A549 (cell line): ENCODE results near the gene CKLF. TPM values are rescaled to one million over a fixed set of nuclear protein-coding genes. Genes with fewer than 3 reads are reported as not detected.

Experiments
- ATAC-seq, 2 experiments: fragments of 200-7000 bp in 1 of 2; fragments of >200 bp in 1 of 2; cut with Nextera tagmentation in 1 of 2; cut with Tn5 transposase in 1 of 2; 3 replicates each; pipeline versions ENCODE4 v1.8.0 to v1.9.1; 2018 to 2020; ENCODE audit warnings: mild to moderate bottlenecking in 1 of 2, moderate library complexity in 1 of 2
- CTCF ChIA-PET: fragments of 300-600 bp; sonication (Branson Sonifier 250); formaldehyde crosslinking; extraction: SDS; loops from one replicate; lab custom pipeline; 2021; ENCODE audit warnings: antibody characterized with exemption, inconsistent platforms; lab: Yijun Ruan, JAX
- POLR2A ChIA-PET: fragments of 350-600 bp; formaldehyde crosslinking; extraction: SDS; loops from one replicate; lab custom pipeline; 2021; ENCODE audit warnings: antibody characterized with exemption, inconsistent platforms; lab: Yijun Ruan, JAX
- DNase-seq, 2 experiments: peaks; one replicate each; pipeline versions ENCODE4 v3.0.0 to v3.0.0-alpha.2; 2011 to 2016; ENCODE audit warnings: low read depth in 1 of 2, low spot score in 1 of 2
- FAIRE-seq: peaks from 2 replicates; lab custom pipeline; 2011; peaks lifted over from hg19 to GRCh38; lab: Jason Lieb, UNC
- H3K27ac ChIP-seq, 2 experiments: fragments of >200 bp; sonication (Bioruptor Twin); formaldehyde crosslinking; 3 replicates each; pipeline ENCODE4 v1.5.1; 2016 to 2017
- H3K4me1 ChIP-seq: fragments of >200 bp; sonication (Bioruptor Twin); formaldehyde crosslinking; 3 replicates; pipeline ENCODE4 v1.6.1; 2016
- H3K4me2 ChIP-seq: fragments of >200 bp; sonication (Bioruptor Twin); formaldehyde crosslinking; 3 replicates; pipeline ENCODE4 v1.6.1; 2016
- H3K4me3 ChIP-seq: fragments of >200 bp; sonication (Bioruptor Twin); formaldehyde crosslinking; 3 replicates; pipeline ENCODE4 v1.5.1; 2016
- H3K9me3 ChIP-seq: fragments of >200 bp; sonication (Bioruptor Twin); formaldehyde crosslinking; 3 replicates; pipeline ENCODE4 v1.6.1; 2016
- BCL3 ChIP-seq: fragments of >200 bp; sonication (Bioruptor Twin); formaldehyde crosslinking; IDR thresholded peaks from 3 replicates; pipeline ENCODE4 v1.6.1; 2016
- CEBPB ChIP-seq, 2 experiments: fragments of >200 bp in 1 of 2; sonication (Bioruptor Twin) in 1 of 2; formaldehyde crosslinking in 1 of 2; IDR thresholded peaks; 2 replicates each; pipeline ENCODE4 v1.6.1; 2012 to 2016
- CHD4 ChIP-seq: fragments of 200-600 bp; sonication (generic); IDR thresholded peaks from 2 replicates; pipeline ENCODE4 v1.6.1; 2016; ENCODE audit warnings: antibody characterized with exemption, mild to moderate bottlenecking, borderline replicate concordance
- ESRRA ChIP-seq: fragments of 150-350 bp; IDR thresholded peaks from 2 replicates; pipeline ENCODE4 v1.6.1; 2014; ENCODE audit warnings: mild to moderate bottlenecking, low read length, borderline replicate concordance
- FOSB ChIP-seq: fragments of 250-450 bp; sonication (Bioruptor Pico); IDR thresholded peaks from 2 replicates; pipeline ENCODE4 v1.5.0; 2020; ENCODE audit warnings: mild to moderate bottlenecking, moderate library complexity
- FOSL2 ChIP-seq, 2 experiments: fragments of 450-650 bp in 1 of 2; fragments of >200 bp in 1 of 2; sonication (Bioruptor Twin) in 1 of 2; formaldehyde crosslinking; IDR thresholded peaks; 2 replicates each; pipeline versions ENCODE4 v1.5.0 to v1.6.1; 2016 to 2020; ENCODE audit warnings: mild to moderate bottlenecking in 1 of 2, moderate library complexity in 1 of 2
- HEYL ChIP-seq: fragments of 250-450 bp; sonication (Bioruptor Pico); IDR thresholded peaks from 2 replicates; pipeline ENCODE4 v1.8.0; 2021; ENCODE audit warnings: mild to moderate bottlenecking, moderate library complexity
- HOXA7 ChIP-seq: fragments of 250-450 bp; sonication (Bioruptor Pico); IDR thresholded peaks from 2 replicates; pipeline ENCODE4 v1.5.0; 2020; ENCODE audit warnings: mild to moderate bottlenecking, moderate library complexity
- HOXB13 ChIP-seq: fragments of 250-450 bp; sonication (Bioruptor Pico); IDR thresholded peaks from 2 replicates; pipeline ENCODE4 v1.5.0; 2020; ENCODE audit warnings: low read depth, mild to moderate bottlenecking, moderate library complexity
- JUNB ChIP-seq: fragments of >200 bp; sonication (Bioruptor Twin); formaldehyde crosslinking; IDR thresholded peaks from 2 replicates; pipeline ENCODE4 v1.6.1; 2016
- MAFK ChIP-seq: fragments of 450-650 bp; IDR thresholded peaks from 2 replicates; pipeline ENCODE4 v1.6.1; 2014; ENCODE audit not compliant: partially characterized antibody
- NPAS2 ChIP-seq: fragments of 250-450 bp; sonication (Bioruptor Pico); IDR thresholded peaks from 2 replicates; pipeline ENCODE4 v1.8.0; 2022; ENCODE audit warnings: mild to moderate bottlenecking, moderate library complexity, borderline replicate concordance
- NR3C1 ChIP-seq: fragments of >200 bp; sonication (Bioruptor Twin); formaldehyde crosslinking; IDR thresholded peaks from 3 replicates; pipeline ENCODE4 v1.6.1; 2017
- POLR2AphosphoS2 ChIP-seq: conservative IDR thresholded peaks from 2 replicates; pipeline ENCODE4 v1.6.1; 2012; ENCODE audit warnings: low read length, improper control_type of control experiment, inconsistent platforms
- RAD21 ChIP-seq, 2 experiments: fragments of >200 bp in 1 of 2; sonication (Bioruptor Twin) in 1 of 2; formaldehyde crosslinking in 1 of 2; IDR thresholded peaks in 1 of 2; conservative IDR thresholded peaks in 1 of 2; 2 replicates in 1 of 2; 3 replicates in 1 of 2; pipeline ENCODE4 v1.6.1; 2012 to 2018; ENCODE audit warnings: inconsistent platforms in 1 of 2
- RARB ChIP-seq: fragments of 250-450 bp; sonication (Bioruptor Pico); IDR thresholded peaks from 2 replicates; pipeline ENCODE4 v1.8.0; 2021; ENCODE audit warnings: mild to moderate bottlenecking, moderate library complexity
- RCOR1 ChIP-seq: fragments of 150-350 bp; IDR thresholded peaks from 2 replicates; pipeline ENCODE4 v1.6.1; 2014; ENCODE audit warnings: antibody characterized with exemption, low read length, low read depth
- RNF2 ChIP-seq: fragments of 200-600 bp; sonication (generic); IDR thresholded peaks from 2 replicates; pipeline ENCODE4 v1.6.1; 2016; ENCODE audit warnings: low read depth, mild to moderate bottlenecking, antibody characterized with exemption, moderate library complexity, borderline replicate concordance
- SMC3 ChIP-seq: fragments of >200 bp; sonication (Bioruptor Twin); formaldehyde crosslinking; IDR thresholded peaks from 3 replicates; pipeline ENCODE4 v1.6.1; 2018; ENCODE audit warnings: inconsistent platforms
- SREBF2 ChIP-seq: fragments of 450-650 bp; IDR thresholded peaks from 2 replicates; pipeline ENCODE4 v1.6.1; 2014; ENCODE audit warnings: mild to moderate bottlenecking, moderate library complexity
- TFCP2L1 ChIP-seq: fragments of 250-450 bp; sonication (Bioruptor Pico); IDR thresholded peaks from 2 replicates; pipeline ENCODE4 v1.5.0; 2021; ENCODE audit warnings: mild to moderate bottlenecking
- TP53 ChIP-seq: fragments of 250-450 bp; sonication (Bioruptor Pico); IDR thresholded peaks from 2 replicates; pipeline ENCODE4 v1.5.0; 2021; ENCODE audit warnings: mild to moderate bottlenecking, moderate library complexity
- ZC3H11A ChIP-seq: fragments of 450-650 bp; IDR thresholded peaks from 2 replicates; pipeline ENCODE4 v1.6.1; 2014; ENCODE audit warnings: antibody characterized with exemption, mild to moderate bottlenecking
- ZFP36 ChIP-seq: fragments of 450-650 bp; IDR thresholded peaks from 2 replicates; pipeline ENCODE4 v1.6.1; 2014; ENCODE audit warnings: borderline replicate concordance; ENCODE audit not compliant: partially characterized antibody
- ZSCAN20 ChIP-seq: fragments of 250-450 bp; sonication (Bioruptor Pico); IDR thresholded peaks from 2 replicates; pipeline ENCODE4 v1.8.0; 2022; ENCODE audit warnings: mild to moderate bottlenecking, moderate library complexity
- WGBS: methylation state at CpG from one replicate; pipeline ENCODE4 v1.1.6; 2017; ENCODE audit errors: missing lambda C conversion rate; 5-methylcytosine and 5-hydroxymethylcytosine counted together
- polyA plus RNA-seq, 4 experiments: library from polyadenylated mRNA; depleted of rRNA in 3 of 4; stranded (reverse); fragments of >200 nt; fragmentation: RNase III in 1 of 4; extraction: RNeasy Plus Mini Kit Qiagen cat#74134 plus additional on column Dnase treatment in 1 of 4; gene quantifications; 2 replicates in 3 of 4; 3 replicates in 1 of 4; pipeline ENCODE4 v1.2.3, GENCODE V29; 2011 to 2017
- TF ChIP-seq, protein P1 (sequence below): fragments of 250-450 bp; sonication (Bioruptor Pico); IDR thresholded peaks from 2 replicates; pipeline ENCODE4 v1.5.0; 2021; ENCODE audit warnings: mild to moderate bottlenecking, moderate library complexity, borderline replicate concordance
- TF ChIP-seq, protein P2 (sequence below): fragments of >200 bp; sonication (Bioruptor Twin); formaldehyde crosslinking; IDR thresholded peaks from 2 replicates; pipeline ENCODE4 v1.6.1; 2016
- TF ChIP-seq, protein P3 (sequence below): fragments of 150-350 bp; IDR thresholded peaks from 2 replicates; pipeline ENCODE4 v1.6.1; 2014; ENCODE audit warnings: low read depth, mild to moderate bottlenecking, low read length
- TF ChIP-seq, protein P4 (sequence below): fragments of >200 bp; sonication (Bioruptor Twin); formaldehyde crosslinking; IDR thresholded peaks from 3 replicates; pipeline ENCODE4 v1.5.1; 2016

The CKLF gene
- polyA plus RNA-seq, 2 of the 4 experiments (the other 2 are of a cell fraction), result 85.1 to 87.0 TPM

DNA sequence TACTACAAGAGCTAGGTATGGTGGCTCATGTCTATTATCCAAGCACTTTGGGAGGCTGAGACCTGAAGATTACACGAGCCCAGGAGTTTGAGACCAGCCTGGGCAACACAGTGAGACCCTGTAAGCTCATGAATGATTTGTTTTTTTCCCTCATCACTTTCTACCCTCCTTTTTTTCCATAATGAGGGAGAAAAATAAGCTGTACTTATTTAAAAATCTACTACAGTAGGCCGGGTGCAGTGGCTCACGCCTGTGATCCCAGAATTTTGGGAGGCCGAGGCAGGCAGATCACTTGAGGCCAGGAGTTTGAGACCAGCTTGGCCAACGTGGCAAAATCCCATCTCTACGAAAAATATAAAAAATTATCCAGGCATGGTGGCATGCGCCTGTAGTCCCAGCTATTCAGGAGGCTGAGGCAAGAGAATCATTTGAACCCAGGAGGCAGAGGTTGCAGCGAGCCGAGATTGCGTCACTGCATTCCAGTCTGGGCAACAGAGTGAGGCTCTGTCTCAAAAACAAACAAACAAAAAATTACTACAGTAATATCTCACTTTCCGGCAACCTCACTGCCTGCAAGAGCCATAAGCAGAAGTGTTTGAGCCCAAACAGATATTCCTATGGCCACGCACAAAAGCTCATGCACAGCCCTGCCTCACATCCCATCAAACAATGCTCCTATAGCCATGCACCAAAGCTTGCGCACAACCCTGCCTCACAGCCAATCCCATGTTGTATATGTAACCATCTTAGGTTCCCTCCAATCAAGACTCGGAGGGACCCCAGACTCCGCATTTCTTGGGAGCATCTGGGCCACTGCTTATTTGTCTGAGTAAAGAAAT is 39.9 kb upstream of the CKLF start (continued):
- TF ChIP-seq RAD21 (conservative IDR thresholded peaks at IDR 0.05 in 1 of 2, IDR thresholded peaks at IDR 0.05 in 1 of 2), result 0 out of 5 replicates have a peak, but pooled peaks of 1 of the 2 experiments have one; percentile 13
- no peak for TF ChIP-seq RARB (CRISPR knock-in tag)
- TF ChIP-seq, protein P1, sequence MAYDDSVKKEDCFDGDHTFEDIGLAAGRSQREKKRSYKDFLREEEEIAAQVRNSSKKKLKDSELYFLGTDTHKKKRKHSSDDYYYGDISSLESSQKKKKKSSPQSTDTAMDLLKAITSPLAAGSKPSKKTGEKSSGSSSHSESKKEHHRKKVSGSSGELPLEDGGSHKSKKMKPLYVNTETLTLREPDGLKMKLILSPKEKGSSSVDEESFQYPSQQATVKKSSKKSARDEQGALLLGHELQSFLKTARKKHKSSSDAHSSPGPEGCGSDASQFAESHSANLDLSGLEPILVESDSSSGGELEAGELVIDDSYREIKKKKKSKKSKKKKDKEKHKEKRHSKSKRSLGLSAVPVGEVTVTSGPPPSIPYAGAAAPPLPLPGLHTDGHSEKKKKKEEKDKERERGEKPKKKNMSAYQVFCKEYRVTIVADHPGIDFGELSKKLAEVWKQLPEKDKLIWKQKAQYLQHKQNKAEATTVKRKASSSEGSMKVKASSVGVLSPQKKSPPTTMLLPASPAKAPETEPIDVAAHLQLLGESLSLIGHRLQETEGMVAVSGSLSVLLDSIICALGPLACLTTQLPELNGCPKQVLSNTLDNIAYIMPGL (CRISPR knock-in tag), result no peak
- TF ChIP-seq CEBPB (IDR thresholded peaks at IDR 0.05), result peak; percentile 92 to 98
- TF ChIP-seq, protein P2, sequence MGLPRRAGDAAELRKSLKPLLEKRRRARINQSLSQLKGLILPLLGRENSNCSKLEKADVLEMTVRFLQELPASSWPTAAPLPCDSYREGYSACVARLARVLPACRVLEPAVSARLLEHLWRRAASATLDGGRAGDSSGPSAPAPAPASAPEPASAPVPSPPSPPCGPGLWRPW, result peak; percentile 73
- no peak for TF ChIP-seq ESRRA
- TF ChIP-seq, all 56 proteins: peak for 9

DNA sequence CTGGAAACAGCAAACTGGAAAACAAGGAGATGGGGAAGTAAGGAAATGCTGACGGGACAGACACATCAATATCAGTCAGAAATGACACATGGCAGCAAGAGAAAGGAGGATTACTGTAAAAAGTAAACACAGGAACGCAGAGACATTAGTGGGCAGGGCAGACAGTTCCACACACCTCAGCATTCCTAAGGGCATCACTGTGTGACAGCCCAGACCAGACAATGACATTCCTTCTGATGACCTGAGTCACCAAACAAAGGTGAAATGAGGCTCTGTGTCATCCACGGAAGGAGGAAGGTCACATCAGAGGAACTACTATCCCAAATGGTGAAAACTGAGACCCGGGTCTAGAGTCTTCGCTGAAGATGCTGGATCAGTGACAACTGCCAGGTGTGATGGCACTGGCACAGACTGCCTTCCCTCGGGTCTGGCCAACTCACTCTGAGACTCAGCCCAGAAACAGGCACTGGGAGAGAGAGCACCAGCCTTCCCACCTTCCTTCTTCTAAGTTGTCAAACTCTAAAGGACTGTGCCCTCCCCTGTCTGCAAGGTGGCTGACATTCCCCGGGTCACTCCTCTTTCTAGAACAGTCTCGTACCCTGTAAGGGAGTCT is 39.2 kb upstream of the CKLF start:
- Histone ChIP-seq H3K27ac (peak overlapping the region; percentile 95 to 97), H3K4me2 (peak overlapping the region; percentile 86), H3K4me1 (peaks cover 89% of the 10 kb centered on the region), H3K4me3 (no peak overlapping the region), H3K9me3 (no peaks in the 10 kb centered on the region)
- POLR2A ChIA-PET, result interaction anchor here (1.4 kb wide), 1 partner anchor 9 kb away, joined by 4 read pairs; no protein-coding TSS in a partner anchor
- WGBS, result 20% methylated on average over 8 of the region's 8 CpGs
- FAIRE-seq, result no peak
- DNase-seq, result peak in 1 of 2 experiments; percentile 80
- CTCF ChIA-PET, result interaction anchor here (1.5 to 8.2 kb wide), 5 partner anchors 26 to 108 kb away, joined by 6 to 68 read pairs (median 6); partner anchors contain the start of gene CKLF
- no peak; a peak in 1 of 6 replicates for ATAC-seq
- no peak for TF ChIP-seq TFCP2L1 (CRISPR knock-in tag)
- no peak for TF ChIP-seq ZC3H11A
- TF ChIP-seq, protein P3, sequence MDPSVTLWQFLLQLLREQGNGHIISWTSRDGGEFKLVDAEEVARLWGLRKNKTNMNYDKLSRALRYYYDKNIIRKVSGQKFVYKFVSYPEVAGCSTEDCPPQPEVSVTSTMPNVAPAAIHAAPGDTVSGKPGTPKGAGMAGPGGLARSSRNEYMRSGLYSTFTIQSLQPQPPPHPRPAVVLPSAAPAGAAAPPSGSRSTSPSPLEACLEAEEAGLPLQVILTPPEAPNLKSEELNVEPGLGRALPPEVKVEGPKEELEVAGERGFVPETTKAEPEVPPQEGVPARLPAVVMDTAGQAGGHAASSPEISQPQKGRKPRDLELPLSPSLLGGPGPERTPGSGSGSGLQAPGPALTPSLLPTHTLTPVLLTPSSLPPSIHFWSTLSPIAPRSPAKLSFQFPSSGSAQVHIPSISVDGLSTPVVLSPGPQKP, result no peak
- TF ChIP-seq HOXA7 (CRISPR knock-in tag), result no peak
- no peak for TF ChIP-seq JUNB
- 0 out of 2 replicates have a peak, but pooled peaks have one; percentile 48 for TF ChIP-seq FOSB (CRISPR knock-in tag)
- TF ChIP-seq NPAS2 (CRISPR knock-in tag), result no peak
- TF ChIP-seq CHD4, result no peak
- TF ChIP-seq ESRRA, result no peak
- TF ChIP-seq HEYL, result no peak
- TF ChIP-seq ZSCAN20 (CRISPR knock-in tag), result no peak
- TF ChIP-seq SMC3, result no peak
- no peak for TF ChIP-seq NR3C1
- TF ChIP-seq, protein P4, sequence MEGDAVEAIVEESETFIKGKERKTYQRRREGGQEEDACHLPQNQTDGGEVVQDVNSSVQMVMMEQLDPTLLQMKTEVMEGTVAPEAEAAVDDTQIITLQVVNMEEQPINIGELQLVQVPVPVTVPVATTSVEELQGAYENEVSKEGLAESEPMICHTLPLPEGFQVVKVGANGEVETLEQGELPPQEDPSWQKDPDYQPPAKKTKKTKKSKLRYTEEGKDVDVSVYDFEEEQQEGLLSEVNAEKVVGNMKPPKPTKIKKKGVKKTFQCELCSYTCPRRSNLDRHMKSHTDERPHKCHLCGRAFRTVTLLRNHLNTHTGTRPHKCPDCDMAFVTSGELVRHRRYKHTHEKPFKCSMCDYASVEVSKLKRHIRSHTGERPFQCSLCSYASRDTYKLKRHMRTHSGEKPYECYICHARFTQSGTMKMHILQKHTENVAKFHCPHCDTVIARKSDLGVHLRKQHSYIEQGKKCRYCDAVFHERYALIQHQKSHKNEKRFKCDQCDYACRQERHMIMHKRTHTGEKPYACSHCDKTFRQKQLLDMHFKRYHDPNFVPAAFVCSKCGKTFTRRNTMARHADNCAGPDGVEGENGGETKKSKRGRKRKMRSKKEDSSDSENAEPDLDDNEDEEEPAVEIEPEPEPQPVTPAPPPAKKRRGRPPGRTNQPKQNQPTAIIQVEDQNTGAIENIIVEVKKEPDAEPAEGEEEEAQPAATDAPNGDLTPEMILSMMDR, result no peak
- no peak for TF ChIP-seq RCOR1
- TF ChIP-seq POLR2AphosphoS2, result no peak
- TF ChIP-seq SREBF2, result no peak
- no peak for TF ChIP-seq TP53 (CRISPR knock-in tag)
- 0 out of 3 replicates have a peak, but pooled peaks have one; percentile 2 for TF ChIP-seq BCL3
- no peak for TF ChIP-seq RNF2
- no peak for TF ChIP-seq CEBPB (IDR thresholded peaks at IDR 0.05)
- TF ChIP-seq RAD21 (conservative IDR thresholded peaks at IDR 0.05 in 1 of 2, IDR thresholded peaks at IDR 0.05 in 1 of 2), result no peak
- TF ChIP-seq ZFP36, result no peak
- no peak for TF ChIP-seq HOXB13 (CRISPR knock-in tag)
- 0 out of 2 replicates have a peak, but pooled peaks have one; percentile 11 for TF ChIP-seq FOSL2 (IDR thresholded peaks at IDR 0.05)
- peak; percentile 61 for TF ChIP-seq FOSL2 (CRISPR knock-in tag; IDR thresholded peaks at IDR 0.05)
- TF ChIP-seq MAFK, result peak; percentile 90
